HG02678 (cell line): Measurements from ENCODE around the gene ZBTB5.

Experiments
- ATAC-seq: cut with Tn5 transposase; IDR thresholded peaks from one replicate; pipeline ENCODE4 v1.9.1; 2021; ENCODE audit warnings: mild to moderate bottlenecking, moderate library complexity; ENCODE audit not compliant: unreplicated experiment

ZBTB5 gene

GRCh38 chr9:37453827-37454226 is 11.4 kb downstream of the ZBTB5 start:
- no peak for ATAC-seq

GRCh38 chr9:37452611-37453010 is 12.6 kb downstream of the ZBTB5 start:
- ATAC-seq, result no peak

GRCh38 chr9:37451628-37452027 is 13.6 kb downstream of the ZBTB5 start:
- ATAC-seq, result no peak

- ATAC-seq, result no peak
These were observed 15.2 kb downstream of the ZBTB5 start for GRCh38 chr9:37449862-37450632.

GRCh38 chr9:37447111-37447510 is 18.1 kb downstream of the ZBTB5 start:
- ATAC-seq, result no peak

GRCh38 chr9:37446401-37446800 is 18.8 kb downstream of the ZBTB5 start:
- no peak for ATAC-seq

- no peak for ATAC-seq
These were observed 19.4 kb downstream of the ZBTB5 start for GRCh38 chr9:37445832-37446231.

GRCh38 chr9:37444890-37445289 is 20.4 kb downstream of the ZBTB5 start:
- ATAC-seq, result no peak

GRCh38 chr9:37443566-37443965 is 21.7 kb downstream of the ZBTB5 start:
- no peak for ATAC-seq

GRCh38 chr9:37442556-37442955 is 22.7 kb downstream of the ZBTB5 start:
- no peak for ATAC-seq

GRCh38 chr9:37441776-37442370 is 23.4 kb downstream of the ZBTB5 start:
- ATAC-seq, result no peak

- ATAC-seq, result no peak
These were observed 26.9 kb downstream of the ZBTB5 start for GRCh38 chr9:37438359-37438758.

GRCh38 chr9:37437621-37438020 is 27.6 kb downstream of the ZBTB5 start:
- no peak for ATAC-seq

- no peak for ATAC-seq
These were observed 28.2 kb downstream of the ZBTB5 start for GRCh38 chr9:37437010-37437409.

- ATAC-seq, result no peak
These were observed 28.7 kb downstream of the ZBTB5 start for GRCh38 chr9:37436540-37436939.

- no peak for ATAC-seq
These were observed 31.3 kb downstream of the ZBTB5 start for GRCh38 chr9:37433867-37434371.

GRCh38 chr9:37432020-37432419 is 33.2 kb downstream of the ZBTB5 start:
- no peak for ATAC-seq

- no peak for ATAC-seq
These were observed 34.2 kb downstream of the ZBTB5 start for GRCh38 chr9:37430841-37431597.

- ATAC-seq, result no peak
These were observed 35.6 kb downstream of the ZBTB5 start for GRCh38 chr9:37429441-37430285.

- ATAC-seq, result no peak
These were observed 36.9 kb downstream of the ZBTB5 start for GRCh38 chr9:37428345-37428744.

GRCh38 chr9:37426846-37427245 is 38.4 kb downstream of the ZBTB5 start:
- no peak for ATAC-seq
